ENCODE results near the gene OR10H3. TPM values are rescaled to one million over a fixed set of nuclear protein-coding genes. Genes with fewer than 3 reads are reported as not detected.

Gene OR10H3
- total and polyA plus RNA-seq, 2 of the 13 experiments (the other 11 are each of a cell fraction or from before 2014, with no cell fraction given): not detected

DNA sequence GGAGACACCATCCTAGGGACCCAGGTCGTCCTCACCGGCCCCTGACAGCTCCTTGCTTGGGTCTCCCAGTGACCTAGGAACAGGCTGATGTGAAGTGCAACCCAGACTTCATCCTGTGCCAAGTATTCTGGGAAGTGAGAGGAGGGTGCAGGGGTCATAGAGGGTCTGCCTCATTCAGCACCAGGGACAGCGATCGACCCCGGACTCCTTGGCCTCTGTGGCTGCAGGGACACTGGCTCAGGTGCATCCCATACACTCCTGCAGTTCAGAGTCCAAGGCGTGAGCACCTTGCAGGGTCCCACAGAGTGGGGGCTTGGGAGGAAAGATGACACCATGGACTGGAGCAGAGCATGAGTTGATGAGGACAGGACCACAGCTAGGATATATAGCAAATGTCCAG, 20.0 kb upstream of the OR10H3 start (continued):
- TF ChIP-seq EHMT2 (IDR thresholded peaks at IDR 0.05; ENCODE audit: borderline replicate concordance, low read depth, low read length) (0 out of 2 replicates have a peak, but pooled peaks have one; percentile 40), ZNF776 (CRISPR knock-in tag; IDR thresholded peaks at IDR 0.05) (no peak), ZSCAN30 (CRISPR knock-in tag; IDR thresholded peaks at IDR 0.05) (no peak), ZNF792 (CRISPR knock-in tag; IDR thresholded peaks at IDR 0.05) (no peak), GFI1 (CRISPR knock-in tag; IDR thresholded peaks at IDR 0.05; ENCODE audit: borderline replicate concordance) (no peak), CCDC6 (CRISPR knock-in tag; IDR thresholded peaks at IDR 0.05) (no peak), SMARCC2 (IDR thresholded peaks at IDR 0.05) (no peak), SALL1 (CRISPR knock-in tag; IDR thresholded peaks at IDR 0.05) (peak; percentile 54), KAT2B (IDR thresholded peaks at IDR 0.05; ENCODE audit: borderline replicate concordance, low read depth, low read length) (no peak), SETDB1 (CRISPR knock-in tag; IDR thresholded peaks at IDR 0.05; ENCODE audit: borderline replicate concordance) (no peak), EP300 (IDR thresholded peaks at IDR 0.05; ENCODE audit: low read depth in 2 of 2, low read length in 2 of 2) (no peak), EP300 (CRISPR knock-in tag; IDR thresholded peaks at IDR 0.05; ENCODE audit: borderline replicate concordance) (no peak)
- TF ChIP-seq, protein P1, sequence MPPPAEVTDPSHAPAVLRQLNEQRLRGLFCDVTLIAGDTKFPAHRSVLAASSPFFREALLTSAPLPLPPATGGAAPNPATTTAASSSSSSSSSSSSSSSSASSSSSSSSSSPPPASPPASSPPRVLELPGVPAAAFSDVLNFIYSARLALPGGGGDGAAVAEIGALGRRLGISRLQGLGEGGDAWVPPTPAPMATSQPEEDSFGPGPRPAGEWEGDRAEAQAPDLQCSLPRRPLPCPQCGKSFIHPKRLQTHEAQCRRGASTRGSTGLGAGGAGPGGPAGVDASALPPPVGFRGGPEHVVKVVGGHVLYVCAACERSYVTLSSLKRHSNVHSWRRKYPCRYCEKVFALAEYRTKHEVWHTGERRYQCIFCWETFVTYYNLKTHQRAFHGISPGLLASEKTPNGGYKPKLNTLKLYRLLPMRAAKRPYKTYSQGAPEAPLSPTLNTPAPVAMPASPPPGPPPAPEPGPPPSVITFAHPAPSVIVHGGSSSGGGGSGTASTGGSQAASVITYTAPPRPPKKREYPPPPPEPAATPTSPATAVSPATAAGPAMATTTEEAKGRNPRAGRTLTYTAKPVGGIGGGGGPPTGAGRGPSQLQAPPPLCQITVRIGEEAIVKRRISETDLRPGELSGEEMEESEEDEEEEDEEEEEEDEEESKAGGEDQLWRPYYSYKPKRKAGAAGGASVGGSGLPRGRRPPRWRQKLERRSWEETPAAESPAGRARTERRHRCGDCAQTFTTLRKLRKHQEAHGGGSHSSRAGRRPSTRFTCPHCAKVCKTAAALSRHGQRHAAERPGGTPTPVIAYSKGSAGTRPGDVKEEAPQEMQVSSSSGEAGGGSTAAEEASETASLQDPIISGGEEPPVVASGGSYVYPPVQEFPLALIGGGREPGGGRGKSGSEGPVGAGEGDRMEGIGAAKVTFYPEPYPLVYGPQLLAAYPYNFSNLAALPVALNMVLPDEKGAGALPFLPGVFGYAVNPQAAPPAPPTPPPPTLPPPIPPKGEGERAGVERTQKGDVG (CRISPR knock-in tag; IDR thresholded peaks at IDR 0.05; ENCODE audit: borderline replicate concordance): no peak
- TF ChIP-seq, protein P2, sequence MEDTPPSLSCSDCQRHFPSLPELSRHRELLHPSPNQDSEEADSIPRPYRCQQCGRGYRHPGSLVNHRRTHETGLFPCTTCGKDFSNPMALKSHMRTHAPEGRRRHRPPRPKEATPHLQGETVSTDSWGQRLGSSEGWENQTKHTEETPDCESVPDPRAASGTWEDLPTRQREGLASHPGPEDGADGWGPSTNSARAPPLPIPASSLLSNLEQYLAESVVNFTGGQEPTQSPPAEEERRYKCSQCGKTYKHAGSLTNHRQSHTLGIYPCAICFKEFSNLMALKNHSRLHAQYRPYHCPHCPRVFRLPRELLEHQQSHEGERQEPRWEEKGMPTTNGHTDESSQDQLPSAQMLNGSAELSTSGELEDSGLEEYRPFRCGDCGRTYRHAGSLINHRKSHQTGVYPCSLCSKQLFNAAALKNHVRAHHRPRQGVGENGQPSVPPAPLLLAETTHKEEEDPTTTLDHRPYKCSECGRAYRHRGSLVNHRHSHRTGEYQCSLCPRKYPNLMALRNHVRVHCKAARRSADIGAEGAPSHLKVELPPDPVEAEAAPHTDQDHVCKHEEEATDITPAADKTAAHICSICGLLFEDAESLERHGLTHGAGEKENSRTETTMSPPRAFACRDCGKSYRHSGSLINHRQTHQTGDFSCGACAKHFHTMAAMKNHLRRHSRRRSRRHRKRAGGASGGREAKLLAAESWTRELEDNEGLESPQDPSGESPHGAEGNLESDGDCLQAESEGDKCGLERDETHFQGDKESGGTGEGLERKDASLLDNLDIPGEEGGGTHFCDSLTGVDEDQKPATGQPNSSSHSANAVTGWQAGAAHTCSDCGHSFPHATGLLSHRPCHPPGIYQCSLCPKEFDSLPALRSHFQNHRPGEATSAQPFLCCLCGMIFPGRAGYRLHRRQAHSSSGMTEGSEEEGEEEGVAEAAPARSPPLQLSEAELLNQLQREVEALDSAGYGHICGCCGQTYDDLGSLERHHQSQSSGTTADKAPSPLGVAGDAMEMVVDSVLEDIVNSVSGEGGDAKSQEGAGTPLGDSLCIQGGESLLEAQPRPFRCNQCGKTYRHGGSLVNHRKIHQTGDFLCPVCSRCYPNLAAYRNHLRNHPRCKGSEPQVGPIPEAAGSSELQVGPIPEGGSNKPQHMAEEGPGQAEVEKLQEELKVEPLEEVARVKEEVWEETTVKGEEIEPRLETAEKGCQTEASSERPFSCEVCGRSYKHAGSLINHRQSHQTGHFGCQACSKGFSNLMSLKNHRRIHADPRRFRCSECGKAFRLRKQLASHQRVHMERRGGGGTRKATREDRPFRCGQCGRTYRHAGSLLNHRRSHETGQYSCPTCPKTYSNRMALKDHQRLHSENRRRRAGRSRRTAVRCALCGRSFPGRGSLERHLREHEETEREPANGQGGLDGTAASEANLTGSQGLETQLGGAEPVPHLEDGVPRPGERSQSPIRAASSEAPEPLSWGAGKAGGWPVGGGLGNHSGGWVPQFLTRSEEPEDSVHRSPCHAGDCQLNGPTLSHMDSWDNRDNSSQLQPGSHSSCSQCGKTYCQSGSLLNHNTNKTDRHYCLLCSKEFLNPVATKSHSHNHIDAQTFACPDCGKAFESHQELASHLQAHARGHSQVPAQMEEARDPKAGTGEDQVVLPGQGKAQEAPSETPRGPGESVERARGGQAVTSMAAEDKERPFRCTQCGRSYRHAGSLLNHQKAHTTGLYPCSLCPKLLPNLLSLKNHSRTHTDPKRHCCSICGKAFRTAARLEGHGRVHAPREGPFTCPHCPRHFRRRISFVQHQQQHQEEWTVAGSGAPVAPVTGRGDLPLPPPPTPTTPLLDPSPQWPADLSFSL (CRISPR knock-in tag; IDR thresholded peaks at IDR 0.05): no peak
- TF ChIP-seq, protein P3, sequence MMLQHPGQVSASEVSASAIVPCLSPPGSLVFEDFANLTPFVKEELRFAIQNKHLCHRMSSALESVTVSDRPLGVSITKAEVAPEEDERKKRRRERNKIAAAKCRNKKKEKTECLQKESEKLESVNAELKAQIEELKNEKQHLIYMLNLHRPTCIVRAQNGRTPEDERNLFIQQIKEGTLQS (CRISPR knock-in tag; IDR thresholded peaks at IDR 0.05): no peak
- TF ChIP-seq, protein P4, sequence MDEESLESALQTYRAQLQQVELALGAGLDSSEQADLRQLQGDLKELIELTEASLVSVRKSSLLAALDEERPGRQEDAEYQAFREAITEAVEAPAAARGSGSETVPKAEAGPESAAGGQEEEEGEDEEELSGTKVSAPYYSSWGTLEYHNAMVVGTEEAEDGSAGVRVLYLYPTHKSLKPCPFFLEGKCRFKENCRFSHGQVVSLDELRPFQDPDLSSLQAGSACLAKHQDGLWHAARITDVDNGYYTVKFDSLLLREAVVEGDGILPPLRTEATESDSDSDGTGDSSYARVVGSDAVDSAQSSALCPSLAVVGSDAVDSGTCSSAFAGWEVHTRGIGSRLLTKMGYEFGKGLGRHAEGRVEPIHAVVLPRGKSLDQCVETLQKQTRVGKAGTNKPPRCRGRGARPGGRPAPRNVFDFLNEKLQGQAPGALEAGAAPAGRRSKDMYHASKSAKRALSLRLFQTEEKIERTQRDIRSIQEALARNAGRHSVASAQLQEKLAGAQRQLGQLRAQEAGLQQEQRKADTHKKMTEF (CRISPR knock-in tag; IDR thresholded peaks at IDR 0.05): no peak
- TF ChIP-seq, protein P5, sequence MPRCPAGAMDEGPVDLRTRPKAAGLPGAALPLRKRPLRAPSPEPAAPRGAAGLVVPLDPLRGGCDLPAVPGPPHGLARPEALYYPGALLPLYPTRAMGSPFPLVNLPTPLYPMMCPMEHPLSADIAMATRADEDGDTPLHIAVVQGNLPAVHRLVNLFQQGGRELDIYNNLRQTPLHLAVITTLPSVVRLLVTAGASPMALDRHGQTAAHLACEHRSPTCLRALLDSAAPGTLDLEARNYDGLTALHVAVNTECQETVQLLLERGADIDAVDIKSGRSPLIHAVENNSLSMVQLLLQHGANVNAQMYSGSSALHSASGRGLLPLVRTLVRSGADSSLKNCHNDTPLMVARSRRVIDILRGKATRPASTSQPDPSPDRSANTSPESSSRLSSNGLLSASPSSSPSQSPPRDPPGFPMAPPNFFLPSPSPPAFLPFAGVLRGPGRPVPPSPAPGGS (CRISPR knock-in tag; IDR thresholded peaks at IDR 0.05): no peak
